RPMI7951 (cell line): ENCODE data around the gene VSTM1. TPM values are rescaled to one million over a fixed set of nuclear protein-coding genes. Genes with fewer than 3 reads are reported as not detected.
A peak's percentile ranks its signal among the peaks of the same experiment; 100 is the strongest.
"Not testable (repeated sequence)": the region's sequence is repeated elsewhere in the genome, so short reads cannot be mapped to it uniquely, and the experiment has no call there.

Experiments
- DNase-seq: peaks from one replicate; pipeline ENCODE4 v3.0.0-alpha.2; 2012; ENCODE audit warnings: low read depth
- total RNA-seq: library from RNA; depleted of rRNA; stranded (reverse); fragments of >200 nt; shearing (Covaris generic); gene quantifications from 2 replicates; pipeline ENCODE4 v1.2.3, GENCODE V29; 2014; rRNA removed

The VSTM1 gene
- total RNA-seq, result 0.29 TPM in 1 of 2 replicates, not detected in the other

- DNase-seq, result no peak
These were observed at the start of gene VSTM1 for GRCh38 chr19:54063350-54064116. VSTM1 (minus strand) TSS chr19:54063897; CDS start chr19:54063777, 120 bp downstream.

GRCh38 chr19:54109651-54110050 is 46.0 kb upstream of the VSTM1 start:
- no peak for DNase-seq

DNA sequence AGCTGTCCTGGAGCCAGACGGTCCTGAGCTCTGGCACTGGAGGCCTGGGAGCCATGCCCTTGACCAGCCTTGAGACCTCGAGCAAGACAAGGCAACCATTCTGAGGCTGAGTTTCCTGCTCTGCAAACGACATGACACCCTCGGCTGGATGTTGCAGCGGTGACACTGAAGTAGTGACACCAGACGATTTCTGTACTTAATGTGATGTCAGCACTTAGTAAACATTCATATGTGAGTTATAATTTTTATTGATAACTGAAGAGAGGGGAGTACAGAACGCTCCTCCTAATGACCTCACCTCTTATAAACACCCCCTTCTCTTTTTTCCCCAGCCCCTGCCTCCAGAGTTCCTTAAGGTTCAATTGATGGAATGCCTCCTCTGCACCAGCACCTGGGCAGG is 44.8 kb upstream of the VSTM1 start:
- no peak for DNase-seq

DNA sequence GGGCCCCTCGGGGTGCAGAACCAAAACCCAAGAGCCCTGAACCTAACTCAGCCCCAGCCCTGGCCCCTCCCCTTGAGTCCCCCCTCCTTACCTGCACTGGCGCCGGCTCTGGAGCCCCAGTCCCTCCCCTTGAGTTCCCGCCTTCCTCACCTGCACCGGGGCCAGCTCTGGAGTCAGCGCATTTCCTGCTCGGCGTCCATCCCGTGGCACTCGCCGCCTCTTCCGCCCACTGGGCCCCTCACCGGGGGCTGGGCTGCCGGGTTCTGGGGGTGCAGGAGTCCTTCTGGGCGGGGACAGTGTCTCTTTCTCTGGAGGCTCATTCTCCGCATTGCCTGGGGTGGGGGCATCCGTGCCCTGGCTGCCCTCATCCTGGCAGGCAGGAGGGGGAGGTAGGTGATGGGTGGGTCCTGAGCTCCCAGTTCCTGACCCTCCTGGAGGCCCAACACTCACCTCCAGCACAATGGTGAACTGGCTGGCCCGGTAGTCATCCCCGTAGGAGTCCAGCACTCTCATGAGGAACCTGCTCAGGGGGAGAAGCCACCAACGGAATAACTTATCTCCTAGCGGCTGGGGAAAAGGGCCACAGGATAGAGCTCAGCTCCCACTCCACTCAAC is 44.3 kb upstream of the VSTM1 start:
- no peak for DNase-seq

- no peak for DNase-seq
These were observed 43.0 kb upstream of the VSTM1 start for GRCh38 chr19:54106716-54107115.

GRCh38 chr19:54105796-54106195 is 42.1 kb upstream of the VSTM1 start:
- no peak for DNase-seq

DNA sequence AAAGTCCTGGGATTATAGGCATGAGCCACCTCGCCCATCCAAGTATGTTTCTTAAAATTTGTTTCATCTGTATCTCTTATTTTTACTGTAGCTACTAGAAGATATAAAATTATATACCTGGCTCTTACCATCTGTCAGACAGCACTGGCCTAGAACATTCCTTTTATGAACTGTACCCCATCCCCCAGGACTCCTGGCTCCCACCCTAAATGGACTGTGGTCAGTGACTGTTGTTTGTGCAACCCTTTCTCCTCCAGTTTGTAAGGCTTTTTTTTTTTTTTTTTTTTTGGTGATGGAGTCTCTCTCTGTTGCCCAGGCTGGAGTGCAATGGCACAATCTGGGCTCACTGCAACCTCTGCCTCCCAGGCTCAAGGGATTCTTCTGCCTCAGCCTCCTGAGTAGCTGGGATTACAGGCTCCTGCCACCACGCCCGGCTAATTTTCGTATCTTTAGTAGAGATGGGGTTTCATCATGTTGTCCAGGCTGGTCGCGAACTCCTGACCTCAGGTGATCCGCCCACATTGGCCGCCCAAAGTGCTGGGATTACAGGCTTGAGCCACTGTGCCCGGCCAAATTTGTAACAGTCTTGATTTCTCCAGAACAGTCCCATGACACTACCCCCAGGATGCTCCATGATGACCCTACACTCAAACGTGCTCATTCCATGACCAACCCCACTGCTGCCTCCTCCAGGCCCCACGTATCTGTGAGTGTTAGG is 41.5 kb upstream of the VSTM1 start:
- no peak for DNase-seq

DNA sequence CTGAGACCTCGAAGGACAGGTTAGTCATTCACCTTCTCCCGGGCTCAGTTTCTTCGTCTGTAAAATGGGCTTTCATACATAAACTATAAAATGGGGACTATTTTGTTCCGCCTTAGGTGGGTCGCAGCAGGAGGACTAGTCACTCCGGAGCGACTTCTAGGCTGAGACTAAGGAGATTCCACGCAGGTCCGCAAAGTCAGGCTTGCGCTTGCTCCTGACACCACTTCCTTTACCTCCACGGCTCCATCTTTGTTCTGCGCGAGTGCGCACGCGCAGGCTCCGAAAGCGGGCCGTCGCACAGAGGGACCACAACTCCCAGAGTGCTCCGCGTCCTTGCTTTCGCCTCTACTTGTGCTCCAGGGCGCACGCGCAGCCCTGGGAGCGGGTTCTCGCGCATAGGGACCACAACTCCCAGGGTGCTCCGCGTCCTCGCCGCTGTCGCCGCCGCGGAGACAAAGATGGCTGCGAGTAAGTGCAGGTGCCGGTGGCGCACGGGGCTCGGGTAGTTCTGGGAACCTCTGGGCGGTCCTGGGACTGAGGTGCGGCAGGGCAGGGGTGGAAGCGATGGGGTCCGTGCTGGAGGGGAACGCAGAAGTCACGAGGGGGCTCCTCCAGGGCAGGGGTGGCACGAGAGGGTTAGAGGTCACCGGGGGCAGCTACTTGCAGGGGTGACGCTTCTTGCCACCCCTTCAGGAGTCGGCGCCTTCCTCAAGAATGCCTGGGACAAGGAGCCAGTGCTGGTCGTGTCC is 38.9 kb upstream of the VSTM1 start, which contains the start of gene NDUFA3:
TSS of gene NDUFA3 (plus strand) at position 435 of the 749 bp plus-strand sequence. CDS start at position 459, 24 bp downstream.
- peak; percentile 98 for DNase-seq

DNA sequence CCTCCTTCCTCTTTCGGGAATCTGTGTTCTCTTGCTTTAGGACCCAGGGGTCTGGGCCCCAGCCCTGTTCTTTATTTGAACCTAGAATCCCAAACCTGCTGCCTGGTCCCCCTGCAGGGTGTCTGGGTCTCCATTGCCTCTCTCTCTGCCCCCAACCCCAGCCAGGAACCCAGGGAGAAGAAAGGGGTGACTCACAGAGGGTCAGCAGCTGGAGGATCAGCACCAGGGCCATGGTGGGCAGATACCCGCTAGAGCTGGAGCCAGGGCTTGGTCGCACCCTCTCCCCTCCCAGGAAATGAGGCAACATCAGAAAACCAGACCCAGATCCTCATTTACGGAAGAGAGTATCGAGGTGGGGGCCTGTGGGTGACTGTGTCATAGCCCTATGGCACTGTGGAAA is 36.9 kb upstream of the VSTM1 start, which contains the start of gene OSCAR:
TSS of gene OSCAR (minus strand) at position 243 of the 400 bp plus-strand sequence. CDS start at position 232, 11 bp downstream.
- peak; percentile 26 for DNase-seq

- DNase-seq, result not testable (repeated sequence)
These were observed 36.2 kb upstream of the VSTM1 start for GRCh38 chr19:54099903-54100255.

GRCh38 chr19:54099190-54099902 is 35.6 kb upstream of the VSTM1 start:
- DNase-seq, result no peak

- DNase-seq, result peak; percentile 64
These were observed 33.0 kb upstream of the VSTM1 start for GRCh38 chr19:54096617-54097106.

DNA sequence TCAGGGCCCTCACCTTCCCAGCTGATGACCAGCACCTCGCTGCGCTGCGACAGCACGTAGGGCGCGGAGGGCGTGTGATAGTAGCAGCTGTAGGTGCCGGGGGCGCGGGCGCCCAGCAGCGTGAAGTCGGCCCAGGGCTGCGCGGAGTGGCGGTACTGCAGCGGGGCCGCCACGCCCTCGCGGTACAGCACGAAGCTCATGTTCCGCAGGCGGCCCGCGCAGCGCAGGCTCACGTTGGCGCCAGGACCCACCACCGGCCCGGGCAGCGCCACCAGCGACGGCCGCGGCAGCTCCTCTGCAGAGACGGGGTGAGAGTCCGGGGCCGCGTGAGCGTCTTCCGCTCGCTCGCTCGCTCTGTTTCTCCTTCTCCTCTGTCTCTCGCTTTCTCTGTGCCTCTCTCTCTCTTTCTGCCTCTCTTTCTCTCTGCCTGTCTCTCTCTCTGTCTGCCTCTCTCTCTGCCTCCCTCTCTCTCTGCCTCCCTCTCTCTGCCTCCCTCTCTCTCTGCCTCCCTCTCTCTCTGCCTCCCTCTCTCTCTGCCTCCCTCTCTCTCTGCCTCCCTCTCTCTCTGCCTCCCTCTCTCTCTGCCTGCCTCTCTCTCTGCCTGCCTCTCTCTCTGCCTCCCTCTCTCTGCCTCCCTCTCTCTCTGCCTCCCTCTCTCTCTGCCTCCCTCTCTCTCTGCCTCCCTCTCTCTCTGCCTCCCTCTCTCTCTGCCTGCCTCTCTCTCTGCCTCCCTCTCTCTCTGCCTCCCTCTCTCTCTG is 32.3 kb upstream of the VSTM1 start:
- peak; percentile 65 for DNase-seq

- no peak for DNase-seq
These were observed 31.6 kb upstream of the VSTM1 start for GRCh38 chr19:54095136-54095858.

DNA sequence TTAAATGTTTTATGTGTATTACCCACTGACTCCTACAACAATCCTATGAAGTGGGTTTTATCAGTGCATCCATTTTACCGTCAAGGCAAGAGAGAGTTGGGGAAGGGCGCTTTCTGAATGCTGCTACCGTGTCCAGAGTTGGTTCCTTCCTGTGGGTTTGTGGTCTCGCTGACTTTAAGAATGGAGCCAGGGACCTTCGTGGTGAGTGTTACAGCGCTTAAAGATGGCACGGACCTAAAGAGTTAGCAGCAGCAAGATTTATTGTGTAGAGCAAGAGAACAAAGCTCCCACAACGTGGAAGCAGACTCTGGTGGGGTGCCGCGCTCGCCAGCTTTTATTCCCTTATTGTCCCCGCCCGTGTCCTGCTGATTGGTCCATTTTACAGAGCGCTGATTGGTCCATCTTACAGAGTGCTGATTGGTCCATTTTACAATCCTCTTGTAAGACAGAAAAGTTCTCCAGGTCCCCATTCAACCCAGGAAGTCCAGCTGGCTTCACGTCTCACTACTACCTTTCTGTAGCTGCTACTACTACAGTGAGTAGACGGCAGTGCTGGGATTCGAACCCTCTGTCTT is 30.8 kb upstream of the VSTM1 start:
- no peak for DNase-seq

- DNase-seq, result no peak
These were observed 20.7 kb upstream of the VSTM1 start for GRCh38 chr19:54084410-54084809.

- DNase-seq, result no peak
These were observed 17.3 kb upstream of the VSTM1 start, which contains the start of gene TARM1 for GRCh38 chr19:54081032-54081431. TARM1 (minus strand) TSS chr19:54081365; CDS start chr19:54081340, 25 bp downstream.

GRCh38 chr19:54077334-54077733 is 13.6 kb upstream of the VSTM1 start:
- no peak for DNase-seq

DNA sequence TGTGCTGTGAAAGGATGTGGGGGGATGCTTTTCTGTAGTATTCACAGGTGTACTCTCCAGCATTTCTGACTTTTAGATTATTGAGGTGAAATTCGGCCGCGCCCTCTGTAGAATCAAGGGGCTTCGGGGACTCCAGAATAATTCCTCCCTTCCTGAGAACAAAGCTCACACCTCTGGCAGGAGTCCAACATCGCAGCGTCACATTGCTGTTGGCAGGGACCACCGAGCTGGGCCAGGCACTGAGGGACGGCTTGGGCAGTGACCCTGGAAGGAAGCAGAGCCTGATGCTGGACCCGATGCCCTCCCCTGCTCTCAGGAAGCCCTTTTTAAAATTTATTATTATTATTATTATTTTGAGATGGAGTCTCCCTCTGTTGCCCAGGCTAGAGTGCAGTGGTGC is 11.2 kb upstream of the VSTM1 start:
- no peak for DNase-seq
